ENCODE measurements around the gene CYB5A. TPM values are rescaled to one million over a fixed set of nuclear protein-coding genes. Genes with fewer than 3 reads are reported as not detected.
A peak's percentile ranks its signal among the peaks of the same experiment; 100 is the strongest.

The CYB5A gene
- total and polyA plus RNA-seq, 3 experiments from 2014 or later = 70.3 to 87.8 (median 77.7) TPM

DNA sequence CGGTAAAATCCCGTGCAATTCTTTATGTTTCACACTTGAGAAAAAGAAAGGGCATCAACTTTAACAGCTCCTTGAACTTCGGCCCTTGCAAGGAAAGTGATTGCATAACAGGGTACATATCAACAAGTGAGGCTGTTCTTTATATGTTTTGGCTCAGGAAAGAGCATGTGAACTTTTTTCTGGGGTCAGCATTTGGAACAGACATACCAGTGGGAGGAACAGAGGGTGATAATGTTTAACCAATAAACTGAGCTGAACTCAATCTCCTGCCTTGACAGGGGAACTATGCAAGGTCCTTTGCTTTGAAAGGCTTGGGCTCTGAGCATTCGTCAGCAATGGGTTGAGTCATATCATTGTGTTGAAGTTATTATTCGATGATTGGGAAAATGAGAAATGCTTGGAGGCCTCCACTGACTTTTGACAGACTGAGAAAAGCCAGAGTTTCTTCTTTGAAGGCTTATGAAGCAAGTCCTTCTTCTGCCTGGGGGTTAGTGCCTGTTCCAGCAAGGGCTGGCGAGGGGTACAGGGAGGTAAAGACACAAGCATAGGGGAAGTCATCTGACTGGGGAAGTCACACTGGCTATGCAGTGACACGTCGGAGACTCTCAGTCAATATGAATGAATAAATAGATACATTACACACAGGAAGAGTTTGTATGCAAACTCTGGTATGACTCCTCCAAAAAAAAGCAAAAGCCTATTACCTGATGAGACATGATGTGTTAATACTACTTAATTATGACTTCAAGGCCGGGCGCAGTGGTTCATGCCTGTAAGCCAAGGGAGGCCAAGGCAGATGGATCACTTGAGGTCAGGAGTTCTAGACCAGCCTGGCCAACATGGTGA lies 57.2 kb downstream of the CYB5A start:
- ChIA-PET CTCF (no interaction called here), POLR2A (no interaction called here)
- Mint-ChIP-seq H3K36me3 (no peaks in the 10 kb centered on the region), H3K9me3 (no peaks in the 10 kb centered on the region), H3K27ac (no peak overlapping the region), H3K4me3 (no peak overlapping the region), H3K27me3 (peaks cover 14 to 23% of the 10 kb centered on the region in 2 donors), H3K4me1 (no peaks in the 10 kb centered on the region)
- DNase-seq = no peak
- Histone ChIP-seq H3K27ac (ENCODE audit: low read depth, low read length) (no peak overlapping the region), H3K9me3 (ENCODE audit: low read length) (no peaks in the 10 kb centered on the region), H3K4me3 (ENCODE audit: low read length) (no peak overlapping the region), H3K4me1 (ENCODE audit: insufficient read depth, low read length) (no peaks in the 10 kb centered on the region), H3K36me3 (ENCODE audit: insufficient read depth, low read length) (no peaks in the 10 kb centered on the region), H3K27me3 (ENCODE audit: insufficient read depth, low read length, poor library complexity, severe bottlenecking) (no peaks in the 10 kb centered on the region)

DNA sequence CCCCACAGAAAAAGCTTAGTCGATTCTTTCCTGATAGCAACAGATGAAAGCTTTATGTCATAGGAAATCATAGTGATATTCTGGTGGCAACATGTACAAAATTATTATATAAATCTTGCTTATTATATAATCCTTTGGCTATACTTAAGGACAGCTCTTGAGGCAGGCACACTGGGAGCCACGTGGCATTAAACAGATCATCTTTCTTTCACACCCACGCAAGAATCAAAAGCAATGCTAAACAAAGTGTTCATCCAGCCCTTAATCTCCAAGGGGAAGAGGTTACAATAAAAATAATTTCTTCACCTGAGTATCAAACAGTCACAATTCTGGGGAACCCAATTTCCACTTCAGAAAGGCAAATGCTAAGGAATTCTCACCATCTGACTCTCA lies 57.8 kb downstream of the CYB5A start:
- Histone ChIP-seq H3K9me3 (ENCODE audit: low read length) (no peaks in the 10 kb centered on the region), H3K4me1 (ENCODE audit: insufficient read depth, low read length) (no peaks in the 10 kb centered on the region), H3K36me3 (ENCODE audit: insufficient read depth, low read length) (no peaks in the 10 kb centered on the region), H3K4me3 (ENCODE audit: low read length) (no peak overlapping the region), H3K27ac (ENCODE audit: low read depth, low read length) (no peak overlapping the region), H3K27me3 (ENCODE audit: insufficient read depth, low read length, poor library complexity, severe bottlenecking) (no peaks in the 10 kb centered on the region)
- no peaks in the 10 kb centered on the region for H3K4me1 Mint-ChIP-seq
- no peaks in the 10 kb centered on the region for H3K9me3 Mint-ChIP-seq
- POLR2A ChIA-PET = no interaction called here
- peaks cover 14 to 21% of the 10 kb centered on the region in 2 donors for H3K27me3 Mint-ChIP-seq
- no peak for DNase-seq
- CTCF ChIA-PET = no interaction called here
- no peak overlapping the region for H3K27ac Mint-ChIP-seq
- H3K36me3 Mint-ChIP-seq = no peaks in the 10 kb centered on the region
- no peak overlapping the region for H3K4me3 Mint-ChIP-seq

DNA sequence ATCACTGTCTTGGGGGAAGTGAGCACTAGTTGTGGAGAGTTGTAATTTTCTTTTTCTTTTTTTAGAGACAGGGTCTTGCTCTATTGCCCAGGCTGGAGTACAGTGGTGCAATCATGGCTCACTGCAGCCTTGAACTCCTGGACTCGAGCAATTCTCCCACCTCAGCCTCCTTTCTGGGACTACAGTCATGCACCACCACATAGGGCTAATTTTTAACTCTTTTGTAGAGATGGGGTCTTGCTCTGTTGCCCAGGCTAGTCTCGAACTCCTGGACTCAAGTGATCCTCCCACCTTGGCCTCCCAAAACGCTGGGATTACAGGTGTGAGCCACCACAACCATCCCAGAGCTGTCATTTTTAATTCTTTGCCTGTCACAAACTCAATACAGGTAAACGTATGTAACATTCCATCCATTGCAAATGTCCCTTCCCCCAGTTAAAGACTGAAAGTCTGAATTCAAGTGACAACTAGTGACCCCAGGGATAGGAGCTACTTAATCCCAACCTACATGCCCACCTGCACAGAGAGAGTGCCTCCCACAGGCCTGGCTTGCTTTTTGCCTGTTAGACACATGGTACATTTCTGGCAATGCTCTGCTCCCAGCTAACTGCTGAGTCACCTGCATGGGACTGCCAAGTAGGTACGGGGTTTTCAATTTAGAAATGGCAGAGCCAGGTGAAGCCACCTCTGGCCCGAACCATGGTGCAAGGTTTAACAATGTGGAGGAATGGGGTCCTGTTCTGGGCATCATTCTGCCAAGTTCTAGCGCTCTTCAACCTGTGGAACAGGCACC lies 60.6 kb downstream of the CYB5A start:
- Mint-ChIP-seq H3K27ac (no peak overlapping the region), H3K27me3 (peaks cover 3 to 12% of the 10 kb centered on the region in 2 donors)

DNA sequence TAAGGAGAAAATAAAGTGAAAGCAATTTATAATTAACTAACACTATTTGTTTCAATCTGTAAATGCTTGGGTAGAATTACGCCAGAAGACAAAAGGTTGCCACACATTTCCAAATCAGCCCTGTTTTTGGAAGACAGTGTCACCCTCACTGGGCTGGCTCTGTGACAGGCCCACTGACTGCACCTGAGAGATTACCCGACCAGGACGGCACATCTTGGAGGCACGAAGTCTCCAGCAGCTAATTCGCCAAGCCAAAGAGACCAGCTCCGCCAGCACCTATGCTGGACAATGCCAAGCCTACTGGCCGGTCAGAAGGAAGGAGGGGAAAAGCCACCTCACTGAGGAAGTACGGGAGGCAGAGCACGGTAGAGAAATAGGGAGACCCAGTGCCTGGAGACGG lies 61.9 kb downstream of the CYB5A start:
- Histone ChIP-seq H3K27ac (ENCODE audit: low read depth, low read length) (no peak overlapping the region), H3K4me3 (ENCODE audit: low read length) (no peak overlapping the region), H3K4me1 (ENCODE audit: insufficient read depth, low read length) (no peaks in the 10 kb centered on the region), H3K27me3 (ENCODE audit: insufficient read depth, low read length, poor library complexity, severe bottlenecking) (no peaks in the 10 kb centered on the region), H3K9me3 (ENCODE audit: low read length) (no peaks in the 10 kb centered on the region), H3K36me3 (ENCODE audit: insufficient read depth, low read length) (no peaks in the 10 kb centered on the region)
- Mint-ChIP-seq H3K4me3 (no peak overlapping the region), H3K27me3 (peaks cover 6 to 19% of the 10 kb centered on the region in 2 donors), H3K4me1 (no peaks in the 10 kb centered on the region), H3K27ac (peak overlapping the region in 1 of 8 donors; percentile 79), H3K36me3 (no peaks in the 10 kb centered on the region), H3K9me3 (peaks cover 0 to 2% (median 0%) of the 10 kb centered on the region in 5 donors)
- ChIA-PET POLR2A (interaction anchor here (0.5 kb wide), 1 partner anchor 73 kb away, joined by 3 read pairs; no protein-coding TSS in a partner anchor), CTCF (no interaction called here)
- no peak for DNase-seq

More for the DNA sequence above, 60.6 kb downstream of the CYB5A start:
- Mint-ChIP-seq H3K4me3 (no peak overlapping the region), H3K36me3 (no peaks in the 10 kb centered on the region), H3K4me1 (no peaks in the 10 kb centered on the region), H3K9me3 (peaks cover 0 to 2% (median 0%) of the 10 kb centered on the region in 5 donors)
- H3K27me3 ChIP-seq (ENCODE audit: insufficient read depth, low read length, poor library complexity, severe bottlenecking) = no peaks in the 10 kb centered on the region
- ChIA-PET CTCF (no interaction called here), POLR2A (no interaction called here)
- no peaks in the 10 kb centered on the region for H3K36me3 ChIP-seq (ENCODE audit: insufficient read depth, low read length)
- DNase-seq = no peak
- no peaks in the 10 kb centered on the region for H3K4me1 ChIP-seq (ENCODE audit: insufficient read depth, low read length)
- no peak overlapping the region for H3K27ac ChIP-seq (ENCODE audit: low read depth, low read length)
- H3K4me3 ChIP-seq (ENCODE audit: low read length) = no peak overlapping the region
- no peaks in the 10 kb centered on the region for H3K9me3 ChIP-seq (ENCODE audit: low read length)

DNA sequence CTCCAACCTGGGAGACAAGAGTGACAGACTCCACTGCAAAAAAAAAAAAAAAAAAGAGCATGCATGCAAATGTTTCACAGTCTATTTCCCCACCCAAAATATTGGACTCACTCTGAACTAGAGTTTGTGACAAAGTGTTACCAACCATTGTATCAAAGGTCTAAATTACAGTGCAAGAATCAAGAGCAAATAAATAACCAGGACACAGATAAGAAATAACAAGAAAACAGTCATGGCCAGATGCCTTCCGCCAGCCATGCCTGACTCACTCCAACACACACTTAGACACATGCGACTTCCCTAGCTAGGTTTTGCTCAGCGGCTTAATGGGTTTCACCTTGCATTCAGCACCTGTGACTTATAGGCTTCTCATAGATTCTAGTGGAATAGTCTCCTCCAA lies 62.8 kb downstream of the CYB5A start:
- Histone ChIP-seq H3K9me3 (ENCODE audit: low read length) (no peaks in the 10 kb centered on the region), H3K27me3 (ENCODE audit: insufficient read depth, low read length, poor library complexity, severe bottlenecking) (no peaks in the 10 kb centered on the region), H3K4me1 (ENCODE audit: insufficient read depth, low read length) (no peaks in the 10 kb centered on the region), H3K27ac (ENCODE audit: low read depth, low read length) (no peak overlapping the region), H3K4me3 (ENCODE audit: low read length) (no peak overlapping the region), H3K36me3 (ENCODE audit: insufficient read depth, low read length) (no peaks in the 10 kb centered on the region)
- Mint-ChIP-seq H3K36me3 (no peaks in the 10 kb centered on the region), H3K9me3 (peaks cover 0 to 2% (median 0%) of the 10 kb centered on the region in 5 donors), H3K27me3 (peaks cover 6 to 19% of the 10 kb centered on the region in 2 donors), H3K4me3 (no peak overlapping the region), H3K27ac (no peak overlapping the region), H3K4me1 (no peaks in the 10 kb centered on the region)
- ChIA-PET CTCF (no interaction called here), POLR2A (no interaction called here)
- no peak for DNase-seq

DNA sequence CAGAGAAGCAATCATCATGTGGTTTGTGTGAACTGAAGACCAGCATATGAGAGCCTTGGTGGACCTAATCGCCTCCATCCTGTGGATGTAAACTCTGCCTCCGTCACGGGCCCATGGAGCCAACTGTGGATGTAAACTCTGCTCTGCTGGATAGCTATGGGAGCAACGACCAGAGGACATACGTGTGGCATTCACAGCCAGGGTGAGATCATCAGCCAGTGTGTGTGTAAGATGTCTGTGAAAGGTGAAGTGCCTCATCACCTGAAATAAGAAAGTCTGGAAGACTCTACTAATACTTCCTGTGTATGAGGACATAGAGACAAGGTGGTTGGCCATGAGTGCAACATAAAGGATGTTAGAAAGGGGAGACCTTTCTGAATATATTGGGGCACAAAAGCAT lies 63.5 kb downstream of the CYB5A start:
- H3K36me3 ChIP-seq (ENCODE audit: insufficient read depth, low read length) = no peaks in the 10 kb centered on the region
- no peaks in the 10 kb centered on the region for H3K4me1 Mint-ChIP-seq
- H3K36me3 Mint-ChIP-seq = no peaks in the 10 kb centered on the region
- H3K4me3 ChIP-seq (ENCODE audit: low read length) = no peak overlapping the region
- no peak overlapping the region for H3K27ac ChIP-seq (ENCODE audit: low read depth, low read length)
- H3K4me3 Mint-ChIP-seq = no peak overlapping the region
- no peaks in the 10 kb centered on the region for H3K27me3 ChIP-seq (ENCODE audit: insufficient read depth, low read length, poor library complexity, severe bottlenecking)
- H3K27ac Mint-ChIP-seq = no peak overlapping the region
- no peaks in the 10 kb centered on the region for H3K9me3 ChIP-seq (ENCODE audit: low read length)
- ChIA-PET CTCF (no interaction called here), POLR2A (no interaction called here)
- no peaks in the 10 kb centered on the region for H3K4me1 ChIP-seq (ENCODE audit: insufficient read depth, low read length)
- no peak for DNase-seq
- peaks cover 9 to 23% of the 10 kb centered on the region in 2 donors for H3K27me3 Mint-ChIP-seq
- peaks cover 0 to 2% (median 0%) of the 10 kb centered on the region in 5 donors for H3K9me3 Mint-ChIP-seq

DNA sequence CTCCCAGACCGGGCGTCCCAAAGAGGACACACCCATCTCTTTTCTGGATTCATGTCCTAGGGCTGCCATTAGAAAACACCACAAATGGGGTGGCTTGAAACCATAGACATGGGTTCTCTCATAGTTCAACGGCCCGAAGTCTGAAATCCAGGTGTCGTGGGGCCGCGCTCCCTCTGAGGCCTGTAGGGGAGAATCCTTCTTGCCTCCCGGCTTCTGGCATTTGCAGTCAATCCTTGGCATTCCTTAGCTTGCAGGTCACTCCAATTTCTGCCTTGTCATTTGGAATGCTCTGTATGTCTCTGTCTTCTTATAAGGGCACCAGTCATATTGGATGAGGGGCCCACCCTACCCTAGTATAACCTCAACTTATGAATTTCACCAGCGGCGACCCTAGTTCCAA lies 65.1 kb downstream of the CYB5A start:
- Histone ChIP-seq H3K4me1 (ENCODE audit: insufficient read depth, low read length) (no peaks in the 10 kb centered on the region), H3K36me3 (ENCODE audit: insufficient read depth, low read length) (no peaks in the 10 kb centered on the region), H3K27ac (ENCODE audit: low read depth, low read length) (no peak overlapping the region), H3K4me3 (ENCODE audit: low read length) (no peak overlapping the region), H3K27me3 (ENCODE audit: insufficient read depth, low read length, poor library complexity, severe bottlenecking) (no peaks in the 10 kb centered on the region), H3K9me3 (ENCODE audit: low read length) (no peaks in the 10 kb centered on the region)
- H3K4me3 Mint-ChIP-seq = no peak overlapping the region
- H3K27me3 Mint-ChIP-seq = peaks cover 9 to 25% of the 10 kb centered on the region in 2 donors
- CTCF ChIA-PET = no interaction called here
- no peaks in the 10 kb centered on the region for H3K36me3 Mint-ChIP-seq
- no peak for DNase-seq
- POLR2A ChIA-PET = no interaction called here
- H3K4me1 Mint-ChIP-seq = no peaks in the 10 kb centered on the region
- peaks cover 0 to 2% (median 0%) of the 10 kb centered on the region in 5 donors for H3K9me3 Mint-ChIP-seq
- no peak overlapping the region for H3K27ac Mint-ChIP-seq

DNA sequence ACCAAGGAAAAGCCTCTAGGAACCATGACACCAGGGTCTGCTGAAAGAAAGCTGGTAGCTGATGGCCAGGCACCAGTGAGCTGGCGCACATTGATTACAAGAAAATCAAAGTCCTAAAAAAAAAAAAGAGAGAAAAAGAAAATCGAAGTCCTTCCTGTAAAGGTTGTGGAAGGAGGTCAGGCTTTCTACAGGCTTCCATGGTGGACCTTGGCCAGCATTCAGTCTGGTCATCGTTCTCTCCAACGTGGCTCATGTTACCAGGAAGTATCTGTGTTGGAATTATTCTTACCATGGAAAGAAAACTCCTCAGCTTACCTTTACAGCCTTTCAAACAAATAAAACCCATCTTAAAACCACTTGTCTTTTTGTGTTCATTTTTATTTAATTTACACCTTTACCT lies 65.6 kb downstream of the CYB5A start:
- ChIA-PET CTCF (no interaction called here), POLR2A (no interaction called here)
- Histone ChIP-seq H3K4me3 (ENCODE audit: low read length) (no peak overlapping the region), H3K27me3 (ENCODE audit: insufficient read depth, low read length, poor library complexity, severe bottlenecking) (no peaks in the 10 kb centered on the region), H3K36me3 (ENCODE audit: insufficient read depth, low read length) (no peaks in the 10 kb centered on the region), H3K27ac (ENCODE audit: low read depth, low read length) (no peak overlapping the region), H3K9me3 (ENCODE audit: low read length) (no peaks in the 10 kb centered on the region), H3K4me1 (ENCODE audit: insufficient read depth, low read length) (no peaks in the 10 kb centered on the region)
- Mint-ChIP-seq H3K9me3 (peaks cover 0 to 2% (median 0%) of the 10 kb centered on the region in 5 donors), H3K4me1 (no peaks in the 10 kb centered on the region), H3K27ac (no peak overlapping the region), H3K27me3 (peaks cover 9 to 25% of the 10 kb centered on the region in 2 donors), H3K4me3 (no peak overlapping the region), H3K36me3 (no peaks in the 10 kb centered on the region)
- DNase-seq = no peak

Measured in CD8-positive, alpha-beta memory T cell (primary cell).